Stimulated activated CD8-positive, alpha-beta memory T cell treated with anti-CD3 and anti-CD28 coated beads, Interleukin-12 subunit alpha, Interleukin-12 subunit beta, amount 100 ng/mL, for 24 hours (primary cell): Measurements from ENCODE around the gene EIF1AX.
"Not testable (repeated sequence)": the region's sequence is repeated elsewhere in the genome, so short reads cannot be mapped to it uniquely, and the experiment has no call there.

Source experiments
- DNase-seq: peaks from one replicate; pipeline ENCODE4 v3.0.0-alpha.2; 2020; ENCODE audit errors: extremely low read depth

Gene EIF1AX

GRCh38 chrX:20141281-20142220, at the start of gene EIF1AX:
TSS of gene EIF1AX (minus strand) at chrX:20141838. CDS start at chrX:20141640, 198 bp downstream.
- peak; percentile 77 for DNase-seq

- DNase-seq = no peak
Observed at GRCh38 chrX:20189171-20189570, 47.5 kb upstream of the EIF1AX start.

- DNase-seq = no peak
Observed at GRCh38 chrX:20181598-20182329, 40.1 kb upstream of the EIF1AX start.

- DNase-seq = no peak
Observed at GRCh38 chrX:20177093-20177492, 35.5 kb upstream of the EIF1AX start.

- no peak for DNase-seq
Observed at GRCh38 chrX:20173856-20174255, 32.2 kb upstream of the EIF1AX start.

- DNase-seq = no peak
Observed at GRCh38 chrX:20173313-20173712, 31.7 kb upstream of the EIF1AX start.

GRCh38 chrX:20171887-20172286, 30.2 kb upstream of the EIF1AX start:
- no peak for DNase-seq

GRCh38 chrX:20162516-20162915, 20.9 kb upstream of the EIF1AX start:
- DNase-seq = not testable (repeated sequence)

- DNase-seq = no peak
Observed at GRCh38 chrX:20159797-20160385, 18.3 kb upstream of the EIF1AX start.

GRCh38 chrX:20151689-20152088, 10.1 kb upstream of the EIF1AX start:
- DNase-seq = no peak

GRCh38 chrX:20149326-20149725, 7.7 kb upstream of the EIF1AX start:
- no peak for DNase-seq

- no peak for DNase-seq
Observed at GRCh38 chrX:20147561-20147960, 5.9 kb upstream of the EIF1AX start.

GRCh38 chrX:20144491-20144890, 2.9 kb upstream of the EIF1AX start:
- DNase-seq = no peak

- no peak for DNase-seq
Observed at GRCh38 chrX:20143561-20143960, 1.9 kb upstream of the EIF1AX start.

GRCh38 chrX:20143111-20143510, 1.5 kb upstream of the EIF1AX start:
- no peak for DNase-seq

GRCh38 chrX:20140420-20140819, 1.2 kb downstream of the EIF1AX start:
- DNase-seq = no peak

- DNase-seq = no peak
Observed at GRCh38 chrX:20139966-20140365, 1.7 kb downstream of the EIF1AX start.

- DNase-seq = no peak
Observed at GRCh38 chrX:20135944-20136343, 5.7 kb downstream of the EIF1AX start.

GRCh38 chrX:20132666-20133065, 9.0 kb downstream of the EIF1AX start:
- DNase-seq = no peak

GRCh38 chrX:20130357-20130756, 11.3 kb downstream of the EIF1AX start:
- DNase-seq = no peak

GRCh38 chrX:20129547-20129946, 12.1 kb downstream of the EIF1AX start:
- no peak for DNase-seq

- DNase-seq = no peak
Observed at GRCh38 chrX:20128670-20129069, 13.0 kb downstream of the EIF1AX start.
